A549 (cell line): ENCODE results near the gene PPP1R3D.

ENCODE experiments used
- CTCF ChIP-seq: fragments of >200 bp; sonication (Bioruptor Twin); formaldehyde crosslinking; IDR thresholded peaks from 3 replicates; pipeline ENCODE4 v1.5.1; 2016
- POLR2A ChIP-seq: IDR thresholded peaks from 2 replicates; pipeline ENCODE4 v1.6.1; 2012; ENCODE audit warnings: mild to moderate bottlenecking, low read length

GRCh38 chr20:59925899-59926298 lies 14.2 kb downstream of the PPP1R3D start:
- TF ChIP-seq CTCF (no peak), POLR2A (no peak)
